Occipital lobe (tissue), 2 donors: Measurements from ENCODE around the gene OPRL1. TPM values are rescaled to one million over a fixed set of nuclear protein-coding genes. Genes with fewer than 3 reads are reported as not detected.

ENCODE experiments used
- DNase-seq: peaks from one replicate; lab custom pipeline; 2025; lab: John Stamatoyannopoulos, UW
- total RNA-seq: library from RNA; depleted of rRNA; stranded (reverse); fragments of >200 nt; gene quantifications from one replicate; pipeline ENCODE4 v1.2.3, GENCODE V29; 2014

OPRL1 gene
- total RNA-seq, result 14.3 TPM

GRCh38 chr20:64080013-64080812 is at the start of gene OPRL1:
Gene OPRL1 (plus strand): TSS chr20:64080082. CDS start chr20:64092721, 12,639 bp downstream.
- no peak for DNase-seq

GRCh38 chr20:64030371-64031134 is 49.3 kb upstream of the OPRL1 start:
- no peak for DNase-seq

- no peak for DNase-seq
Measured at GRCh38 chr20:64031822-64032314, 48.0 kb upstream of the OPRL1 start.

GRCh38 chr20:64032706-64033624 is 46.9 kb upstream of the OPRL1 start:
- DNase-seq, result no peak

- no peak for DNase-seq
Measured at GRCh38 chr20:64033981-64034493, 45.8 kb upstream of the OPRL1 start.

GRCh38 chr20:64035066-64035932 is 44.6 kb upstream of the OPRL1 start:
- no peak for DNase-seq

GRCh38 chr20:64035933-64036345 is 43.9 kb upstream of the OPRL1 start, which contains the start of gene C20orf204:
Gene C20orf204 (plus strand): TSS chr20:64036182. CDS start chr20:64036324, 142 bp downstream.
- DNase-seq, result no peak

GRCh38 chr20:64036346-64037198 is 43.3 kb upstream of the OPRL1 start:
- no peak for DNase-seq

GRCh38 chr20:64037199-64037497 is 42.7 kb upstream of the OPRL1 start:
- no peak for DNase-seq

GRCh38 chr20:64037498-64038213 is 42.2 kb upstream of the OPRL1 start:
- no peak for DNase-seq

- no peak for DNase-seq
Measured at GRCh38 chr20:64038224-64038564, 41.7 kb upstream of the OPRL1 start.

- DNase-seq, result no peak
Measured at GRCh38 chr20:64038565-64039292, 41.2 kb upstream of the OPRL1 start.

GRCh38 chr20:64039293-64040160 is 40.4 kb upstream of the OPRL1 start:
- DNase-seq, result no peak

GRCh38 chr20:64040231-64041039 is 39.4 kb upstream of the OPRL1 start:
- no peak for DNase-seq

- DNase-seq, result no peak
Measured at GRCh38 chr20:64041040-64041780, 38.7 kb upstream of the OPRL1 start.

GRCh38 chr20:64041781-64042053 is 38.2 kb upstream of the OPRL1 start:
- no peak for DNase-seq
